HL-60 (cell line): ENCODE measurements around the gene VOPP1.

Experiments used
- DNase-seq, 2 experiments: peaks; one replicate each; pipeline ENCODE4 v3.0.0-alpha.2; 2010 to 2020; ENCODE audit warnings: low read depth in 1 of 2, low spot score in 1 of 2
- H3K27ac ChIP-seq: fragments of 250-450 bp; sonication (Bioruptor Pico); replicated peaks from 2 replicates; pipeline ENCODE4 v1.5.1; 2020; ENCODE audit warnings: mild to moderate bottlenecking, moderate library complexity
- H3K27me3 ChIP-seq: fragments of 250-450 bp; sonication (Bioruptor Pico); 2 replicates; pipeline ENCODE4 v1.5.1; 2021; ENCODE audit warnings: mild to moderate bottlenecking, moderate library complexity; ENCODE audit not compliant: insufficient read depth, poor library complexity, severe bottlenecking
- H3K4me3 ChIP-seq: replicated peaks from 2 replicates; pipeline ENCODE4 v1.5.1; 2011; ENCODE audit warnings: mild to moderate bottlenecking, control low read depth, low read length; ENCODE audit not compliant: insufficient read depth
- CTCF ChIP-seq: IDR thresholded peaks from one replicate; pipeline ENCODE4 v1.5.1; 2011; ENCODE audit warnings: low read length, control low read depth, inconsistent platforms; ENCODE audit not compliant: insufficient read depth
- GABPA ChIP-seq: IDR thresholded peaks from 2 replicates; pipeline ENCODE4 v1.6.1; 2012; ENCODE audit warnings: low read depth
- POLR2AphosphoS5 ChIP-seq: IDR thresholded peaks from 2 replicates; pipeline ENCODE4 v1.6.1; 2012; ENCODE audit warnings: low read depth
- REST ChIP-seq: IDR thresholded peaks from 2 replicates; pipeline ENCODE4 v1.6.1; 2012; ENCODE audit warnings: low read depth; ENCODE audit not compliant: insufficient replicate concordance
- SPI1 ChIP-seq: IDR thresholded peaks from 2 replicates; pipeline ENCODE4 v1.6.1; 2012; ENCODE audit warnings: low read depth, mild to moderate bottlenecking, borderline replicate concordance

VOPP1 gene

GRCh38 chr7:55557666-55558188 is 14.6 kb downstream of the VOPP1 start:
- H3K27ac ChIP-seq = no peak overlapping the region
- TF ChIP-seq CTCF (no peak), SPI1 (no peak), POLR2AphosphoS5 (no peak), REST (no peak), GABPA (no peak)
- H3K27me3 ChIP-seq = no peaks in the 10 kb centered on the region
- H3K4me3 ChIP-seq = no peak overlapping the region
- DNase-seq = no peak

GRCh38 chr7:55556492-55556891 is 15.8 kb downstream of the VOPP1 start:
- H3K27ac ChIP-seq = no peak overlapping the region
- no peak for TF ChIP-seq CTCF
- no peak for TF ChIP-seq POLR2AphosphoS5
- TF ChIP-seq REST = no peak
- no peak for TF ChIP-seq SPI1
- TF ChIP-seq GABPA = no peak
- no peaks in the 10 kb centered on the region for H3K27me3 ChIP-seq
- no peak overlapping the region for H3K4me3 ChIP-seq
- no peak for DNase-seq

- no peak for DNase-seq
- Histone ChIP-seq H3K27me3 (no peaks in the 10 kb centered on the region), H3K27ac (no peak overlapping the region), H3K4me3 (no peak overlapping the region)
- TF ChIP-seq POLR2AphosphoS5 = no peak
- no peak for TF ChIP-seq CTCF
- no peak for TF ChIP-seq REST
- no peak for TF ChIP-seq GABPA
- no peak for TF ChIP-seq SPI1
These were observed 16.3 kb downstream of the VOPP1 start for GRCh38 chr7:55556031-55556430.
